Smooth muscle cell (in vitro differentiated cells): ENCODE data around the gene ATAD5. TPM values are rescaled to one million over a fixed set of nuclear protein-coding genes. Genes with fewer than 3 reads are reported as not detected.

Source experiments
- DNase-seq: peaks from one replicate; lab custom pipeline; 2025; ENCODE audit not compliant: unreplicated experiment; lab: John Stamatoyannopoulos, UW
- H2AFZ ChIP-seq: fragments of 200-600 bp; sonication (generic); 2 replicates; pipeline ENCODE4 v1.6.0; 2016; ENCODE audit warnings: antibody characterized with exemption, low read depth, mild to moderate bottlenecking
- H3F3A ChIP-seq: fragments of 200-600 bp; sonication (generic); 2 replicates; pipeline ENCODE4 v1.6.0; 2017; ENCODE audit warnings: antibody characterized with exemption, low read depth
- H3K27ac ChIP-seq: fragments of 200-600 bp; sonication (generic); 2 replicates; pipeline ENCODE4 v1.5.1; 2016; ENCODE audit warnings: low read depth, mild to moderate bottlenecking
- H3K27me3 ChIP-seq: fragments of 200-600 bp; sonication (generic); 2 replicates; pipeline ENCODE4 v1.6.1; 2016; ENCODE audit warnings: low read depth, mild to moderate bottlenecking
- H3K36me3 ChIP-seq: fragments of 200-600 bp; sonication (generic); 2 replicates; pipeline ENCODE4 v1.5.1; 2016; ENCODE audit warnings: low read depth
- H3K4me1 ChIP-seq: fragments of 200-600 bp; sonication (generic); 2 replicates; pipeline ENCODE4 v1.5.1; 2016; ENCODE audit warnings: low read depth
- H3K4me2 ChIP-seq: fragments of 200-600 bp; sonication (generic); 2 replicates; pipeline ENCODE4 v1.6.0; 2016; ENCODE audit warnings: mild to moderate bottlenecking
- H3K4me3 ChIP-seq: fragments of 200-600 bp; sonication (generic); 2 replicates; pipeline ENCODE4 v1.5.1; 2016; ENCODE audit warnings: mild to moderate bottlenecking
- H3K79me2 ChIP-seq: fragments of 200-600 bp; sonication (generic); 2 replicates; pipeline ENCODE4 v1.6.0; 2016; ENCODE audit warnings: low read depth, mild to moderate bottlenecking
- H3K9ac ChIP-seq: fragments of 200-600 bp; sonication (generic); 2 replicates; pipeline ENCODE4 v1.6.0; 2016; ENCODE audit warnings: low read depth
- H3K9me3 ChIP-seq: fragments of 200-600 bp; sonication (generic); replicated peaks from 2 replicates; pipeline ENCODE4 v1.5.1; 2016; ENCODE audit warnings: low read depth
- H4K20me1 ChIP-seq: fragments of 200-600 bp; sonication (generic); 2 replicates; pipeline ENCODE4 v1.6.0; 2016; ENCODE audit warnings: low read depth
- WGBS: methylation state at CpG from one replicate; pipeline ENCODE4 v1.1.7; 2016; ENCODE audit warnings: low lambda C conversion rate; 5-methylcytosine and 5-hydroxymethylcytosine counted together
- polyA plus RNA-seq: library from polyadenylated mRNA; unstranded; fragments of >200 nt; fragmentation: Nextera tagmentation; extraction: Ambion mirVana; gene quantifications from 2 replicates; pipeline ENCODE4 v1.2.1, GENCODE V29; 2016
- total RNA-seq: library from RNA; depleted of rRNA; stranded (reverse); fragments of >200 nt; gene quantifications from 2 replicates; pipeline ENCODE4 v1.2.3, GENCODE V29; 2014
- TF ChIP-seq, protein P1 (sequence below): fragments of 200-600 bp; sonication (generic); IDR thresholded peaks from 2 replicates; pipeline ENCODE4 v1.5.1; 2017; ENCODE audit warnings: borderline replicate concordance, mild to moderate bottlenecking, antibody characterized with exemption; ENCODE audit not compliant: insufficient read depth, poor library complexity, severe bottlenecking

Gene ATAD5
- total and polyA plus RNA-seq, 2 experiments from 2014 or later: 2.1 to 4.7 TPM

DNA sequence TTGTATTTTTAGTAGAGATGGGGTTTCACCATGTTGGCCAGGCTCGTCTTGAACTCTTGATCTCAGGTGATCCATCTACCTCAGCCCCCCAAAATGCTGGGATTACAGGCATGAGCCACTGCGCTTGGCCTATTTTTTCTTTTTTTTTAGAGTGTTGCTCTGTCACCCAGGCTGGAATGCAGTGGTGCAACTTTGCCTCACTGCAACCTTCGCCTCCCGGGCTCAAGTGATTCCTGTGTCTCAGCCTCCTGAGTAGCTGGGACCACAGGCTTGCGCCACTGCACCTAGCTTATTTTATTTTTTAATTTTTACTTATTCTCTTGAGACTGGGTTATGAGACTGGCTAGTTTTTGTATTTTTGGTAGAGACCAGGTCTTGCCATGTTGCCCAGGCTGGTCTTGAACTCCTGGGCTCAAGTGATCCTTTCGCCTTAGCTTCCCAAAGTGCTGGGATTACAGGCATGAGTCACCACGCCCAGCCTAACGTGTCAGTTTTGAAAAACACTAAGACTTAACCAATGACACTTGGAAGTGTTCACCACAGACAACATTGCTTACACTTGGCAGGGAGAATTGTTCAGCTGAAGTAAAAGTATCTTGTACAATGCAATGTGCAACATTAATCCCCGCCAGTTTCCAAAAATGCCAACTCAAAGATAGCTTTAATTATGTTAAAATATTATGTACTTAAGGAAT, 26.9 kb downstream of the ATAD5 start:
- Histone ChIP-seq H2AFZ (no peak overlapping the region), H3K36me3 (no peaks in the 10 kb centered on the region), H3K4me2 (no peak overlapping the region), H4K20me1 (no peaks in the 10 kb centered on the region), H3K4me3 (no peak overlapping the region), H3K9me3 (no peaks in the 10 kb centered on the region), H3F3A (no peaks in the 10 kb centered on the region), H3K79me2 (no peaks in the 10 kb centered on the region), H3K4me1 (no peaks in the 10 kb centered on the region), H3K27me3 (no peaks in the 10 kb centered on the region), H3K27ac (peak overlapping the region; percentile 20), H3K9ac (no peak overlapping the region)
- TF ChIP-seq, protein P1, sequence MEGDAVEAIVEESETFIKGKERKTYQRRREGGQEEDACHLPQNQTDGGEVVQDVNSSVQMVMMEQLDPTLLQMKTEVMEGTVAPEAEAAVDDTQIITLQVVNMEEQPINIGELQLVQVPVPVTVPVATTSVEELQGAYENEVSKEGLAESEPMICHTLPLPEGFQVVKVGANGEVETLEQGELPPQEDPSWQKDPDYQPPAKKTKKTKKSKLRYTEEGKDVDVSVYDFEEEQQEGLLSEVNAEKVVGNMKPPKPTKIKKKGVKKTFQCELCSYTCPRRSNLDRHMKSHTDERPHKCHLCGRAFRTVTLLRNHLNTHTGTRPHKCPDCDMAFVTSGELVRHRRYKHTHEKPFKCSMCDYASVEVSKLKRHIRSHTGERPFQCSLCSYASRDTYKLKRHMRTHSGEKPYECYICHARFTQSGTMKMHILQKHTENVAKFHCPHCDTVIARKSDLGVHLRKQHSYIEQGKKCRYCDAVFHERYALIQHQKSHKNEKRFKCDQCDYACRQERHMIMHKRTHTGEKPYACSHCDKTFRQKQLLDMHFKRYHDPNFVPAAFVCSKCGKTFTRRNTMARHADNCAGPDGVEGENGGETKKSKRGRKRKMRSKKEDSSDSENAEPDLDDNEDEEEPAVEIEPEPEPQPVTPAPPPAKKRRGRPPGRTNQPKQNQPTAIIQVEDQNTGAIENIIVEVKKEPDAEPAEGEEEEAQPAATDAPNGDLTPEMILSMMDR: no peak
- WGBS: 82% methylated on average over 9 of the region's 9 CpGs
- DNase-seq: no peak

DNA sequence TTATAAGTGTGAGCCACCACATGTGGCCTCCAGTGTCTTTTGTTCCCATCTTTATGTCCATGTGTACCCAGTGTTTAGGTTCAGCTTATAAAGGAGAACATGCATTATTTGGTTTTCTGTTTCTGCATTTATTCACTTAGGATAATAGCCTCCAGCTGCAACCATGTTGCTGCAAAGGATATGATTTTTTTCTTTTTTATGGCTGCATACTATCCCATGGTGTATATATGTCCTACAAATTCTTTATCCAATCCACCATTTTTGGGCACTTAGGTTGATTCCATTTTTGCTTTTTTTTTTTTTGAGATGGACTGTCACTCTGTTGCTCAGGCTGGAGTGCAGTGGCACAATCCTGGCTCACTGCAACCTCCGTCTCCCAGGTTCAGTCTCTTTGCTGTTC, 32.9 kb downstream of the ATAD5 start:
- H3K9ac ChIP-seq: no peak overlapping the region
- H2AFZ ChIP-seq: no peak overlapping the region
- no peaks in the 10 kb centered on the region for H3F3A ChIP-seq
- no peaks in the 10 kb centered on the region for H3K4me1 ChIP-seq
- H3K27ac ChIP-seq: no peak overlapping the region
- H3K4me3 ChIP-seq: no peak overlapping the region
- H3K4me2 ChIP-seq: no peak overlapping the region
- DNase-seq: no peak
- no peaks in the 10 kb centered on the region for H3K9me3 ChIP-seq
- no peaks in the 10 kb centered on the region for H4K20me1 ChIP-seq
- H3K79me2 ChIP-seq: no peaks in the 10 kb centered on the region
- H3K27me3 ChIP-seq: no peaks in the 10 kb centered on the region
- no peaks in the 10 kb centered on the region for H3K36me3 ChIP-seq
- WGBS: 100% methylated on average over 1 of the region's 1 CpG
- TF ChIP-seq, protein P1: no peak

DNA sequence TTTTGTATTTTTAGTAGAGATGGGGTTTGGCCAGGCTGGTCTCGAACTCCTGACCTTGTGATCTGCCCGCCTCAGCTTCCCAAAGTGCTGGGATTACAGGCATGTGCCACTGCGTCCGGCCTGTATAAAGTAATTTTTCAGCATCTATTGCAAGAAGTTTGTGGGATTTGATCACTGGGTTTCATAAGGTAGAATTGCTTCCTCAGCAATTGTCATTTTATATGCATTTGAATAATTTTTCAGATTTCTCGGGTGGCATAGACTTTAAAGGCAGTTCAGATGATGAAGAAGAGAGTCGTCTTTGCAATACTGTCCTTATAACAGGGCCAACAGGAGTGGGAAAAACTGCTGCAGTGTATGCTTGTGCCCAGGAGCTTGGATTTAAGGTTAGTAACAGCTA, 37.2 kb downstream of the ATAD5 start:
- Histone ChIP-seq H3K9me3 (no peaks in the 10 kb centered on the region), H3K4me3 (no peak overlapping the region), H3K9ac (no peak overlapping the region), H3K79me2 (no peaks in the 10 kb centered on the region), H3K27ac (no peak overlapping the region), H4K20me1 (no peaks in the 10 kb centered on the region), H3K4me1 (no peaks in the 10 kb centered on the region), H2AFZ (no peak overlapping the region), H3F3A (no peaks in the 10 kb centered on the region), H3K36me3 (peaks cover 4% of the 10 kb centered on the region), H3K27me3 (no peaks in the 10 kb centered on the region), H3K4me2 (no peak overlapping the region)
- 98% methylated on average over 6 of the region's 6 CpGs for WGBS
- TF ChIP-seq, protein P1: no peak
- no peak for DNase-seq

DNA sequence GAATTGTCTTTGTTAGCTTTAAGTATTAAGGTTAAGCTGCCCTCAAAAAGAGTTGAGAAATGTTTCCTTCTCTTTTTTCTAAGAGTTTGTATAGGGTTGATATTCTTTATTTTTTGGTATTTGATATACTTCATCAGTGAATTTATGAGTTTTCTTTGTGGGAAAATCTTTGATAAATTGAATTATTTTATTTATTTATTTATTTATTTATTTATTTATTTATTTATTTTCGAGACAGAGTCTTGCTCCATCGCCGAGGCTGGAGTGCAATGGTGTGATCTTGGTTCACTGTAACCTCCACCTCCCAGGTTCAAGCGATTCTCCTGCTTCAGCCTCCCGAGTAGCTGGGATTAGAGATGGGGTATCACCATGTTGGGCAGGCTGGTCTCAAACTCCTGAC, 54.4 kb downstream of the ATAD5 start:
- Histone ChIP-seq H3K4me3 (no peak overlapping the region), H3K9ac (no peak overlapping the region), H3K36me3 (no peaks in the 10 kb centered on the region), H3K79me2 (no peaks in the 10 kb centered on the region), H3K9me3 (no peaks in the 10 kb centered on the region), H3K27ac (no peak overlapping the region), H2AFZ (no peak overlapping the region), H3F3A (no peaks in the 10 kb centered on the region), H3K4me1 (no peaks in the 10 kb centered on the region), H4K20me1 (no peaks in the 10 kb centered on the region), H3K27me3 (no peaks in the 10 kb centered on the region), H3K4me2 (no peak overlapping the region)
- TF ChIP-seq, protein P1: no peak
- no peak for DNase-seq
- 100% methylated on average over 5 of the region's 5 CpGs for WGBS
